GM12801 (cell line): ENCODE results near the gene OFD1.

Experiments
- CTCF ChIP-seq: IDR thresholded peaks from one replicate; pipeline ENCODE4 v1.5.1; 2011; ENCODE audit warnings: control low read depth; ENCODE audit not compliant: insufficient read length; ENCODE audit errors: extremely low read depth

OFD1 gene

GRCh38 chrX:13790206-13791131 lies 55.9 kb downstream of the OFD1 start:
- TF ChIP-seq CTCF, result no peak

- TF ChIP-seq CTCF, result no peak
Observed at GRCh38 chrX:13791145-13791544, 56.6 kb downstream of the OFD1 start.

- no peak for TF ChIP-seq CTCF
Observed at GRCh38 chrX:13791559-13791958, 57.0 kb downstream of the OFD1 start.

GRCh38 chrX:13793897-13794296 lies 59.3 kb downstream of the OFD1 start:
- TF ChIP-seq CTCF, result no peak

- no peak for TF ChIP-seq CTCF
Observed at GRCh38 chrX:13794417-13794816, 59.9 kb downstream of the OFD1 start.

GRCh38 chrX:13797512-13797911 lies 63.0 kb downstream of the OFD1 start:
- TF ChIP-seq CTCF, result no peak

- TF ChIP-seq CTCF, result no peak
Observed at GRCh38 chrX:13798184-13798583, 63.6 kb downstream of the OFD1 start.
